Endothelial cell of umbilical vein (primary cell): ENCODE measurements around the gene JUP. TPM values are rescaled to one million over a fixed set of nuclear protein-coding genes. Genes with fewer than 3 reads are reported as not detected.

ENCODE experiments used
- BruUV-seq: library from RNA; stranded (reverse); fragments of 400-500 nt; replicated peaks from 2 replicates; lab custom pipeline; 2021; lab: Mats Ljungman, UMichigan
- CTCF ChIA-PET: fragments of 300-600, 350-600 bp; sonication (Branson Sonifier 250); formaldehyde crosslinking; loops from one replicate; lab custom pipeline; 2021; ENCODE audit warnings: antibody characterized with exemption, inconsistent platforms; lab: Charles Lee
- POLR2A ChIA-PET: fragments of 300-600, 350-600 bp; sonication (Branson Sonifier 250); formaldehyde crosslinking; loops from one replicate; lab custom pipeline; 2021; ENCODE audit warnings: antibody characterized with exemption, inconsistent platforms; lab: Charles Lee
- DNase-seq: peaks from one replicate; pipeline ENCODE4 v3.0.0-alpha.2; 2011; ENCODE audit warnings: low read depth, low spot score
- FAIRE-seq: peaks from 2 replicates; lab custom pipeline; 2011; peaks lifted over from hg19 to GRCh38; lab: Jason Lieb, UNC
- H2AFZ ChIP-seq: 2 replicates; pipeline ENCODE4 v1.6.0; 2012; ENCODE audit warnings: low read depth, low read length, control low read depth, inconsistent platforms
- H3K27ac ChIP-seq: 2 replicates; pipeline ENCODE4 v1.5.1; 2011; ENCODE audit warnings: low read depth, mild to moderate bottlenecking, control low read depth, low read length, moderate library complexity; ENCODE audit not compliant: insufficient read depth
- H3K27me3 ChIP-seq, 2 experiments: 2 replicates each; pipeline versions ENCODE4 v1.6.0 to v1.6.1; 2011; ENCODE audit warnings: low read length in 2 of 2, mixed read lengths in 1 of 2; ENCODE audit not compliant: control insufficient read depth in 2 of 2, insufficient read depth in 2 of 2
- H3K36me3 ChIP-seq, 2 experiments: 2 replicates in 1 of 2; 3 replicates in 1 of 2; pipeline ENCODE4 v1.5.1; 2011; ENCODE audit warnings: low read length in 2 of 2, mild to moderate bottlenecking in 1 of 2, moderate library complexity in 1 of 2; ENCODE audit not compliant: control insufficient read depth in 2 of 2, insufficient read depth in 2 of 2; ENCODE audit errors: extremely low read depth in 1 of 2
- H3K4me1 ChIP-seq: 3 replicates; pipeline ENCODE4 v1.5.1; 2011; ENCODE audit warnings: mild to moderate bottlenecking, low read length; ENCODE audit not compliant: control insufficient read depth, insufficient read depth; ENCODE audit errors: extremely low read depth
- H3K4me2 ChIP-seq: 2 replicates; pipeline ENCODE4 v1.6.1; 2011; ENCODE audit warnings: low read length, control low read depth, mixed read lengths; ENCODE audit not compliant: insufficient read depth
- H3K4me3 ChIP-seq, 3 experiments: fragments of 200-600 bp in 1 of 3; sonication (generic), shearing (Covaris generic) in 1 of 3; replicated peaks in 1 of 3; 2 replicates each; pipeline ENCODE4 v1.5.1; 2011 to 2016; ENCODE audit warnings: control low read depth in 3 of 3, low read length in 3 of 3, mild to moderate bottlenecking in 2 of 3, inconsistent platforms in 1 of 3, low read depth in 1 of 3, moderate library complexity in 1 of 3; ENCODE audit not compliant: insufficient read depth in 1 of 3
- H3K79me2 ChIP-seq: 2 replicates; pipeline ENCODE4 v1.6.0; 2012; ENCODE audit warnings: low read length, inconsistent platforms; ENCODE audit not compliant: control insufficient read depth, insufficient read depth
- H3K9ac ChIP-seq: replicated peaks from 2 replicates; pipeline ENCODE3; 2011; ENCODE audit warnings: low read length, control low read depth; ENCODE audit not compliant: insufficient read depth; ENCODE audit errors: extremely low read depth
- H3K9me1 ChIP-seq: replicated peaks from 3 replicates; pipeline ENCODE4 v1.6.0; 2011; ENCODE audit warnings: mild to moderate bottlenecking, low read length; ENCODE audit not compliant: control insufficient read depth, insufficient read depth; ENCODE audit errors: extremely low read depth
- H3K9me3 ChIP-seq: replicated peaks from 2 replicates; pipeline ENCODE4 v1.5.1; 2012; ENCODE audit warnings: low read length, inconsistent platforms; ENCODE audit not compliant: control insufficient read depth, insufficient read depth
- H4K20me1 ChIP-seq: replicated peaks from 2 replicates; pipeline ENCODE3; 2011; ENCODE audit warnings: mild to moderate bottlenecking, low read length; ENCODE audit not compliant: control insufficient read depth, insufficient read depth; ENCODE audit errors: extremely low read depth
- CTCF ChIP-seq, 2 donors: IDR thresholded peaks; 1 replicate in 1 of 2; 2 replicates in 1 of 2; pipeline ENCODE4 v1.5.1; 2011; ENCODE audit warnings: low read length in 2 of 2, mild to moderate bottlenecking in 2 of 2, moderate library complexity in 2 of 2, control low read depth in 1 of 2, inconsistent platforms in 1 of 2, low read depth in 1 of 2; ENCODE audit not compliant: insufficient read depth in 1 of 2; ENCODE audit errors: extremely low read depth in 1 of 2
- EZH2 ChIP-seq: IDR thresholded peaks from 2 replicates; pipeline ENCODE4 v1.6.1; 2012; ENCODE audit warnings: borderline replicate concordance, low read depth, mild to moderate bottlenecking, moderate library complexity, low read length, inconsistent platforms; ENCODE audit not compliant: severe bottlenecking
- FOS ChIP-seq: IDR thresholded peaks from 2 replicates; pipeline ENCODE4 v1.6.1; 2011; ENCODE audit warnings: mild to moderate bottlenecking, low read length, moderate library complexity, borderline replicate concordance; ENCODE audit not compliant: insufficient read depth
- GATA2 ChIP-seq: IDR thresholded peaks from 2 replicates; pipeline ENCODE4 v1.7.0; 2011; ENCODE audit warnings: low read depth, mild to moderate bottlenecking, moderate library complexity, mixed read lengths, low read length; ENCODE audit not compliant: insufficient read length, insufficient read depth
- JUN ChIP-seq: IDR thresholded peaks from 2 replicates; pipeline ENCODE4 v1.6.1; 2011; ENCODE audit warnings: borderline replicate concordance, low read depth; ENCODE audit not compliant: insufficient read length, insufficient read depth
- MAX ChIP-seq: IDR thresholded peaks from 2 replicates; pipeline ENCODE4 v1.6.1; 2011; ENCODE audit not compliant: insufficient read depth, insufficient read length
- MYC ChIP-seq: IDR thresholded peaks from one replicate; pipeline ENCODE4 v1.6.1; 2011; ENCODE audit warnings: mild to moderate bottlenecking, low read depth, low read length
- POLR2A ChIP-seq: IDR thresholded peaks from 2 replicates; pipeline ENCODE4 v1.6.1; 2012; ENCODE audit warnings: low read depth, mild to moderate bottlenecking, control low read depth, low read length
- POLR2AphosphoS5 ChIP-seq: IDR thresholded peaks from 2 replicates; pipeline ENCODE4 v1.6.1; 2012; ENCODE audit warnings: low read depth, mild to moderate bottlenecking, control low read depth, low read length, moderate library complexity; ENCODE audit not compliant: insufficient read depth
- dilution Hi-C: fragments of 300-500 bp; cut with MboI; formaldehyde crosslinking; loops from one replicate; pipeline ENCODE4 v1.15.0; 2019; ENCODE audit warnings: low sequenced_read_pairs; ENCODE audit not compliant: extremely low pct_ligation_motif_present
- intact Hi-C: fragments of 100-400 bp; cut with micrococcal nuclease; formaldehyde crosslinking; loops from one replicate; pipeline ENCODE4 v1.10.0; 2022
- polyA plus RNA-seq, 4 experiments: library from polyadenylated mRNA; depleted of rRNA in 3 of 4; stranded (reverse) in 3 of 4; unstranded in 1 of 4; fragments of >200 nt; gene quantifications; 2 replicates each; pipeline versions ENCODE4 v1.2.1 to v1.2.3, GENCODE V29; 2011 to 2012; ENCODE audit warnings: missing spikeins in 1 of 4
- total RNA-seq: library from RNA; stranded (reverse); gene quantifications from 2 replicates; pipeline ENCODE4 v1.2.3, GENCODE V29; 2021

Gene JUP
- total and polyA plus RNA-seq, 2 donors (not counting 3 experiments of a cell fraction or from before 2014, with no cell fraction given), result 98.0 to 171 TPM

- no peaks in the 10 kb centered on the region for H3K9me3 ChIP-seq
- POLR2A ChIA-PET, result interaction anchor here (0.6 to 1.9 kb wide), 5 partner anchors 25 to 119 kb away, joined by 3 to 6 read pairs (median 4); partner anchors contain the start of genes JUP and KLHL11
- CTCF ChIA-PET, result interaction anchor here (0.7 to 2.8 kb wide), 14 partner anchors 10 to 116 kb away, joined by 3 to 17 read pairs (median 4); partner anchors contain the start of gene JUP
- peak within 1 kb of the TSS; percentile 46 for H3K27ac ChIP-seq
- H3K27me3 ChIP-seq, result no peaks in the 10 kb centered on the region
- H3K36me3 ChIP-seq, result peaks cover 0 to 2% of the 10 kb centered on the region in 2 experiments
- H3K9me1 ChIP-seq, result no peaks in the 10 kb centered on the region
- FAIRE-seq, result peak; percentile 64
- H3K9ac ChIP-seq, result peak within 1 kb of the TSS; percentile 74
- H3K79me2 ChIP-seq, result peaks cover 28% of the 10 kb centered on the region
- peak within 1 kb of the TSS; percentile 94 for H2AFZ ChIP-seq
- no peaks in the 10 kb centered on the region for H4K20me1 ChIP-seq
- BruUV-seq, result TSS peak; percentile 36
- dilution Hi-C loops (no loop called here), intact Hi-C loops (loop anchor here (1.0 to 5.0 kb wide), 3 partner anchors 34 to 146 kb away; partner anchors contain the start of gene KLHL11)
- peak; percentile 84 for DNase-seq
- peaks cover 26% of the 10 kb centered on the region for H3K4me1 ChIP-seq
- TF ChIP-seq JUN (no peak), GATA2 (no peak), FOS (no peak), MAX (no peak), POLR2A (peak; percentile 90), MYC (peak; percentile 33), POLR2AphosphoS5 (peak; percentile 77), EZH2 (no peak), CTCF (IDR thresholded peaks at IDR 0.05; ENCODE audit: extremely low read depth in 1 of 2, insufficient read depth in 1 of 2, low read depth in 1 of 2, low read length in 2 of 2) (peak; percentile 60 to 85)
- H3K4me2 ChIP-seq, result peak within 1 kb of the TSS; percentile 80
- peak within 1 kb of the TSS; percentile 51 to 81 (median 78) for H3K4me3 ChIP-seq
Measured at GRCh38 chr17:41811549-41812380, 25.3 kb upstream of the JUP start, which contains the start of gene P3H4. Gene P3H4, minus strand, starts transcription at chr17:41811949. Its CDS starts 34 bp downstream, at chr17:41811915.
